DMS 273 (cell line): Measurements from ENCODE around the gene SERPINB13.

Experiments used
- DNase-seq: peaks from one replicate; lab custom pipeline; 2025; ENCODE audit not compliant: unreplicated experiment; lab: John Stamatoyannopoulos, UW

Gene SERPINB13, protein sequence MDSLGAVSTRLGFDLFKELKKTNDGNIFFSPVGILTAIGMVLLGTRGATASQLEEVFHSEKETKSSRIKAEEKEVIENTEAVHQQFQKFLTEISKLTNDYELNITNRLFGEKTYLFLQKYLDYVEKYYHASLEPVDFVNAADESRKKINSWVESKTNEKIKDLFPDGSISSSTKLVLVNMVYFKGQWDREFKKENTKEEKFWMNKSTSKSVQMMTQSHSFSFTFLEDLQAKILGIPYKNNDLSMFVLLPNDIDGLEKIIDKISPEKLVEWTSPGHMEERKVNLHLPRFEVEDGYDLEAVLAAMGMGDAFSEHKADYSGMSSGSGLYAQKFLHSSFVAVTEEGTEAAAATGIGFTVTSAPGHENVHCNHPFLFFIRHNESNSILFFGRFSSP

DNA sequence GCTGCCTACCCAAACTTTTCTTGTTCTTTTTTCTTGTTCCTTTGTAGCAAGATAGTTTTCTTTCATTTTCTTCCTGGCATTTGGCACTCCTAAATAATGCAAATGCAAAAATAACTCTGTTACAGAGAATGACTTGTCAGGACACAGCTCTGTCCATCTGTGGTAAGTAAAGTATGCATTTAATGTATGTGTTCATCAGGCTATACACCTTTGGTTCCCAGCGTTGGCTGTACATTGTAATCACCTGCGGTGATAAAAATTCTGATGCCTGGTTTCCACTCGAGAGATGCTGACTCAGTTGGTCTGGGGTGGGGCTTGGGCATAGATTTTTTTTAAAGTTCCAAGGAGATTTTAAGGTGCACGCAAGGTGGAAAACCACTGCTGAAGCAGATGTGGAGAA lies at the start of gene SERPINB13:
TSS of gene SERPINB13 (plus strand) at position 378 of the 400 bp plus-strand sequence. CDS start 1,325 bp downstream, outside the sequence.
- no peak for DNase-seq

GRCh38 chr18:63539904-63540510 lies 47.1 kb upstream of the SERPINB13 start:
- DNase-seq: no peak

- no peak for DNase-seq
Observed at GRCh38 chr18:63542069-63542468, 45.1 kb upstream of the SERPINB13 start, which contains the start of gene SERPINB12. Gene SERPINB12 (plus strand): TSS chr18:63542369. CDS start chr18:63556160, 13,791 bp downstream.

GRCh38 chr18:63544017-63544416 lies 43.1 kb upstream of the SERPINB13 start:
- DNase-seq: no peak

GRCh38 chr18:63545000-63545399 lies 42.1 kb upstream of the SERPINB13 start:
- no peak for DNase-seq

GRCh38 chr18:63550068-63550467 lies 37.1 kb upstream of the SERPINB13 start:
- no peak for DNase-seq

DNA sequence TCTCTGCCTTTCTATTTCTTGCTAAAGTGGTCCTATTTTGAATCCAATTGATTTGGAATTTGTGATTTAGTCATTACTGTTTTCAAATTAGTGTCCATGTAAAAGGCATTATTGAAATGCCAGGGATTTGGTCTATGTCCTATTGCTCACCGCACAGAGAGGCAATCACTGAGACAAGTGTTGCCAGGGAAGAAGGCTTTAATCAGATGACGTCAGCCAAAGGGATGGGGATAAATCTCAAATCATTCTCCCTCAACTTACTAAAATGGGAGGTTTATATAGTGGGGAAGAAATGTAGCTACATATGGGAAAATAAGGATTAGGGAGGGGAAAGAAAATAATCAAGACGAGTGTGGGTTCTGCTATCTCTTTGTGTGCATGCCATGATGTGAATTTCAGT lies 35.4 kb upstream of the SERPINB13 start:
- DNase-seq: no peak

DNA sequence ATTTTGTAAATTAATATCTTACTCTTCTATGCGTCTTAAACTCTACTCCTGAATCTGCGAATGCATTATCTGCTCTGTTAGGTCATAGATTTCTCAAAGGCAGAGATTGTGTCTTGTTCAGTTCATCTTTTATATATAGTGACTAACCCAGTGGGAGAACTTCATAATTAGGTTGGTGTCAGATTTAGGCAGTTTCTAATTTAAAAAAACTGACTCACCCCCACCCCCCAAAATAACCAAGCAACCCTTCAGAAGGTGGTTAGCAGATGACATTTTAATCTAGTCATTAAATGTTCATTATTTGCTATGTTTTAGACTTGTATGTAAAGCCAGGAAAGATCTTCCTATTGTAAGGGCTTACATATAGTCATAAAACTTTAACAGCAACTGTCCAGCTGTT lies 34.6 kb upstream of the SERPINB13 start:
- DNase-seq: no peak

DNA sequence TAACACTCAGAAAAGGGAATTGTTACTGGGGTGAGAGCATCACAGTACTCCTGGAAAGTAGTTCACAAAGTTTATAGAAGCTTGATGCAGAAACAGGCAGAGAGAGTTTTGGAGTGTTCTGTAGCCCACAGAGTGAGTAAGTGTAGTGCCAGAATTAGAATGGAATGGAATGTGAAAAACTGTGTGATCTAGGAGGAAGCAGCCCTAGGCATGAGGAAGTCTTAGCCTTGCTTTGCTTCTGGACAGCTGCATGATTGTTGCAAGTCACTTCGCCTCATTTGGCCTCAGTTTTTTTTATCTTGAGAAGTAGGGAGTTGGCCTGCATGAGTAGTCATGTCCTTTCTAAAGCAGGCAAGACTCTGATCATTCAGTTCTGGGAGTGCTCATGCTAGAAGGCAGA lies 34.1 kb upstream of the SERPINB13 start:
- DNase-seq: no peak

- no peak for DNase-seq
Observed at GRCh38 chr18:63559567-63560491, 27.3 kb upstream of the SERPINB13 start.

- no peak for DNase-seq
Observed at GRCh38 chr18:63562284-63562683, 24.9 kb upstream of the SERPINB13 start.

DNA sequence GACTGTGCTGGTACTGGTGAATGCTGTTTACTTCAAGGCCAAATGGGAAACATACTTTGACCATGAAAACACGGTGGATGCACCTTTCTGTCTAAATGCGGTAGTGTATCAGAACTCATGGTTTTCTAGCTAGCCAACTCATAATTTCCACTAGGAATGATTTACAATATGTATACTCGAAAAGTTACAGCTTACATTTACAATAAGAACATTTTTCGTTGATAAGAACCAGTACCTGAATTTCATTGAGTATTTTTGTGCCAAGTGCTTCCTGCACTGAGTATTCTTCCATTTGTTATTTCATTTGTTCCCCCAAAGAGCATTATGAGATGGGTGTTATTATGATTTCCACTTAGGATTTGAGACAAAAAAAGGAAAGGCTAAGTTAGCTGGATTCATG lies 23.1 kb upstream of the SERPINB13 start:
- no peak for DNase-seq

DNA sequence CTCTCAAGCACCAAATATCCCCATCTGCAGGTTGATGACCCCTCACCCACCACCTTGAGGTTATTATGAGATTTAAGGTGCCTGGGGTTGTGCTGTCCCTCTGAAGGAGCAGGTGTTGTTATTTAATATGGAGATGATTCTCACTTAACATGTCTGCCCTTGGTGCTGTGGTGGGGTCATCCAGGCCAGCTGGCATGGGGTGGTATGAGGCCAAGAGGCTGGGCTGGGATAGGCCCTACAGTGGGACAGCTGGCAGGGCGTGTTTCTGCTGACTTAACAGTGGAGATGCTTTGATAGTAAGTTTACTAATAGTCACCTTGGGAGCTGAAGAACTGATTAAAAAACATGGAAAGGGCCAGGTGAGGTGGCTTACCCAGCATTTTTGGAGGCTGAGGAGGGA lies 22.6 kb upstream of the SERPINB13 start:
- no peak for DNase-seq

- no peak for DNase-seq
Observed at GRCh38 chr18:63567276-63567675, 19.9 kb upstream of the SERPINB13 start.

DNA sequence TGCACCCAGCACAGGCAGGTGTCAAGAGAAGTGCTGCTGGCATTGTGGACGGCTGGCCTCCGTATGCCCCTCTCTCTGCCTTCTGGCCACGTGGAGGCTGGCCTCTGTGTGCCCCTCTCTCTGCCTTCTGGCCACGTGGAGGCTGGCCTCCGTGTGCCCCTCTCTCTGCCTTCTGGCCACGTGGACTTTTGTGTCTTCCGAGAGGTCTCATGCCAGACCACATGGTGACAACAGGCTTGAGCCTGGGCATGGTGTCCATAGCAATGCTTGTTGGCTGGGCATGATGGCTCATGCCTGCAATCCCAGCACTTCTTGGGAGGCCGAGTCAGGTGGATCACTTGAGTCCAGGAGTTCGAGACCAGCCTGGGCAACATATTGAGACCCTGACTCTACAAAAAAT lies 19.3 kb upstream of the SERPINB13 start:
- DNase-seq: no peak

DNA sequence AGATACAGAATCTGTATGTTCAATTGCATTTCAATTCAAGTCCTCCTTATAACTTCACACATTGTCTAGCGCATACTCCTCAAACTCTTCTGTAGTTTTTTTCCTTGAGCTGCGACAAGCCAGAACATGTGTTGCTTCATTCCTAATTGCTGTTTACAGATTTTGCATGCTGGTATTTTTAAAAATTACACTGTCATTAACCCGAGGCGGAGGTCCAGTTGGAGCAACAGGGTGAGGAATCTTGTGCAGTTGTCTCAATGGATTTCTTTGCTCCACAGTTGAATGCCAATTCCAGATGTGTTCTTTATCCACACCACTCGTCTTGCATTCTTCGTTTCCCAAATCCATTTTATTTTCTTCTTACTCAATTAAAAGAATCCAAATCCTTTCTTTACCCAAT lies 16.4 kb upstream of the SERPINB13 start:
- DNase-seq: no peak

DNA sequence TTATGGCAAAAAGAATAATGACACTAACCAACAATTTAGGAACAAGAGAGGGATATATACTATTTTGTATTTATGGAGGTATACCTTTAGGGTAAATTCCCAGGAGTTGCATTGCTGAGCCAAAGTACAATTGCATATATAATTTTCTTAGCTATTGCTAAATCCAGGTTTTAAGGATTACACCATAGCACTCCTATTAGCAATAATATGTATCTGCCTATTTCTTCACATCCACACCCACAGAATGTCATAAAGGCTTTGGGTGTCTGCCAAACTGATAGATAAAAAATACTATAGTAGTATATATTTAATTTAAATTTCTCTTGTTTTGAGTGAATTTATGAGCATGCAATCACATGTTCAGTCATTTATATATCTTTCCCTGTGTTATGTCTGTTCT lies 11.5 kb upstream of the SERPINB13 start:
- DNase-seq: no peak

- peak; percentile 52 for DNase-seq
Observed at GRCh38 chr18:63578357-63578958, 8.7 kb upstream of the SERPINB13 start.

GRCh38 chr18:63579616-63580015 lies 7.5 kb upstream of the SERPINB13 start:
- DNase-seq: no peak

- no peak for DNase-seq
Observed at GRCh38 chr18:63585988-63586387, 1.2 kb upstream of the SERPINB13 start.

DNA sequence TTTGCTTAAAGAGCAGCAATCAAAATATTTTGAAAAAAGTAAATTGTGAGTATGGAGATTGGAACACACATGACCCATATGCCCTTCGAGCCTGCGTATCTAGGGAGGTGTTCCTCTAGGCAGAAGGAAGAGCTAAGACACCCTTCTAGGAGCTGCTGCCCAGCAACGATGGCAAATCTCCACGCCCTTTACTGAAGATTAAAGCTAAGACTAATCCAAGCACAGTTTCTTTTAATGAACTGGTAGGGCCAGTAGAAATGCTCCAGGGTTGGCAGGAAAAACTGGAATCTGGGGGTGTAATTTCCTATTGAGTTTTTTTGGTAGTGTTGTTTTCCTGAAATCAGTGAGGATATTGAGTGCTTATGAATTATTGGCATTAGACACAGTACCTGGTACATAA lies 712 bp upstream of the SERPINB13 start:
- no peak for DNase-seq
